ENCODE measurements around the gene TMPRSS9.
"Not testable (repeated sequence)": the region's sequence is repeated elsewhere in the genome, so short reads cannot be mapped to it uniquely, and the experiment has no call there.

Gene TMPRSS9

GRCh38 chr19:2454199-2454961 lies 94.3 kb downstream of the TMPRSS9 start:
- Histone ChIP-seq H3K4me1 (ENCODE audit: control insufficient read depth in 1 of 2, insufficient read depth in 2 of 2, low read length in 2 of 2) (peaks cover 0 to 14% of the 10 kb centered on the region in 2 donors), H3K4me3 (ENCODE audit: low read depth in 1 of 2, low read length in 2 of 2) (no peak overlapping the region), H3K9me3 (ENCODE audit: control insufficient read depth in 1 of 2, low read length in 2 of 2) (no peaks in the 10 kb centered on the region), H3K36me3 (ENCODE audit: control insufficient read depth in 1 of 2, insufficient read depth in 2 of 2, low read length in 2 of 2) (no peaks in the 10 kb centered on the region), H3K27me3 (ENCODE audit: low read depth, low read length) (no peaks in the 10 kb centered on the region), H3K27ac (ENCODE audit: low read length) (no peak overlapping the region)

DNA sequence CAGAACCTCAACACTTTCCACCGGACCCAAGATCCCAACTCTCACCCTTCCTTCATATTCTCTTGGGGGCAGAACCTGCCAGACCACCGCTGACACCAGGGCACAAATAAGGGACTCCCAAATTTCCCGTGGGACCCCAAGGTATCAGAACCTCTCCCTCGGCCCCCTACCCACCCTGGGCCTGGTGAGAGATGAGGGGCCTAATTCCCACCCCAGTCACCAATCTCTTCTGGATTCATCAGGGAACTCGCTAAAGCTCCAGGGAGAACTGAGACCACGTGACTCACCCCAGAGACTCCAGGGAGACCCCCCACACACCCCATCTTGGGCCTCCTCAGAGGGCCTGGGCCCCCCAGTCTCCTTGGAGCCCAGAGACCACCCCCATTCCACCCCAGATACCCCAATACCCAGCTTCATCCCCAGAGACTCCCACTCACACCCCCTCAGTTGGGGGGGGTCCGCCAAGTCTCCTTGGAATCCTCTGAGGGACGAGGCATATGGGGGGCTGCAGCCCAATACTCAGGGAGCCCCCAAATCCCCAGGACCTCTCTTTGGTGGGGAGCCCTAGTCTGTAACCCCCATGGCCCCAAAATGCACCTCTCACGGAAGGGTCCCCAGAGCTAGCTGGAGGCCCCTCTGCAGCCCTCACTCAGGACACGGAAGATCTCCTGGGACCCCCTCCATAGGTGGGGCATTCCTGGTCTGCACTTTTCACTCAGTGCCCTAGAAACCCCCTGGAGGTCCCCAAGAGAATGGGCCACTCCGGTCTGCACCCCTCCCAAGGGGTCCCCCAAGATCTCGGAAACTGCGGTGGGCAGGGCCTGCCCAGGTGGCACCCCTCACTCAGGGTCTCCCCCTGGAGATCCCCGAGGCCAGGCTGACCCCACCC lies 95.1 kb downstream of the TMPRSS9 start:
- no peaks in the 10 kb centered on the region for H3K36me3 ChIP-seq (ENCODE audit: control insufficient read depth in 1 of 2, insufficient read depth in 2 of 2, low read length in 2 of 2)
- no peaks in the 10 kb centered on the region for H3K9me3 ChIP-seq (ENCODE audit: control insufficient read depth in 1 of 2, low read length in 2 of 2)
- peak overlapping the region; percentile 66 to 94 for H3K4me3 ChIP-seq (ENCODE audit: low read depth in 1 of 2, low read length in 2 of 2)
- no peak overlapping the region for H3K27ac ChIP-seq (ENCODE audit: low read length)
- no peaks in the 10 kb centered on the region for H3K27me3 ChIP-seq (ENCODE audit: low read depth, low read length)
- peaks cover 0 to 14% of the 10 kb centered on the region in 2 donors for H3K4me1 ChIP-seq (ENCODE audit: control insufficient read depth in 1 of 2, insufficient read depth in 2 of 2, low read length in 2 of 2)

DNA sequence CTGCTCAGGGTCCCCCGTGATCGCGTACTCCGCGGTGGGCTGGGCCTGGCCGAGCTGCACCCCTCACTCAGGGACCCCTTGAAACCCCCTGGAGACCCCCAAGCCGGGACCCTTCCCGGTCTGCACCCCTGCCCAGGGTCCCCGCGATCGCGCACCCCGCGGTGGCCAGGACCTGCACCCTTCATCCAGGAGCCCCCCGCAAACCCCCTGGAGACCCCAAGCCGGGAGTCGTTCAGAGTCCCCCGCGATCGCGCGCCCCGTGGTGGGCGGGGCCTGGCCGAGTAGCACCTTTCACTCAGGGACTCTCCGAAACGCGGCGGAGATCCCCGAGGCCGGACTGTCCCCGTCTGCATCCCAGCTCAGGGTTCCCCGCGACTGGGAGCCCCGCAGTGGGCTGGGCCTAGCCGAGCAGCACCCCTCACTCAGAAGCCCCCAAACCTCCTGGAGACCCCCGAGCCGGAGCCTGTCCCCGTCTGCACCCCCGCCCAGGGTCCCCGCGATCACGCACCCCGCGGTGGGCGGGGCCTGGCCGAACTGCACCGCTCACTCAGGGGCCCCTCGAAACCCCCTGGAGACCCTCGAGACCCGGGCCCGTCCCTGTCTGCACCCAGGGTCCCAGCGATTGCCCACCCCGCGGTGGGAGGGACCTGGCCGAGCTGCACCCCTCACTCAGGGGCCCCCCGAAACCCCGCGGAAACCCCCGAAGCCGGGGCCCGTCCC lies 95.9 kb downstream of the TMPRSS9 start:
- Histone ChIP-seq H3K4me1 (ENCODE audit: control insufficient read depth in 1 of 2, insufficient read depth in 2 of 2, low read length in 2 of 2) (peaks cover 0 to 14% of the 10 kb centered on the region in 2 donors), H3K4me3 (ENCODE audit: low read depth in 1 of 2, low read length in 2 of 2) (peak overlapping the region; percentile 66 to 94), H3K27ac (ENCODE audit: low read length) (no peak overlapping the region), H3K27me3 (ENCODE audit: low read depth, low read length) (no peaks in the 10 kb centered on the region), H3K9me3 (ENCODE audit: control insufficient read depth in 1 of 2, low read length in 2 of 2) (no peaks in the 10 kb centered on the region), H3K36me3 (ENCODE audit: control insufficient read depth in 1 of 2, insufficient read depth in 2 of 2, low read length in 2 of 2) (no peaks in the 10 kb centered on the region)

DNA sequence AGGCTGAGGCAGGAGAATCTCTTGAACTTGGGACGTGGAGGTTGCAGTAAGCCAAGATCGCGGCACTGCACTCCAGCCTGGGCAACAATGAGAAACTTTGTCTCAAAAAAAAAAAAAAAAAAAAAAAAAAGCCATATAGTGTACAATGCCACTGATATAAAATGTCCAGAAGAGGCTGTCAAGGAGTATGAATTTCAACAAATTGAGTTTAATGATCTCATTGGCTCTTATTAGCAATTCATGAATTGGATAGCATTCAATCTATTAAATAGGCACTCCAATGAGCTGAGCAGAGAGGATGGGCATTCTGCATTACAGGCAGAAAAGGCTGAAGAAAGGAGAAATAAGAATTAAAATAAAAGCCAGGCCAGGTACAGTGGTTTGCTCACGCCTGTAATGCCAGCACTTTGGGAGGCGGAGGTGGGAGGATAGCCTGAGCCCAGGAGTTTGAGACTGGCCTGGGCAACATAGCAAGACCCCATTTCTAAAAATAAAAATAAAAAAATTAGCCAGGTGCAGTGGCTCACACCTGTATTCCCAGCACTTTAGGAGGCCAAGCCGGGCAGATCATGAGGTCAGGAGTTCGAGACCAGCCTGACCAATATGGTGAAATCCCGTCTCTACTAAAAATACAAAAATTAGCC lies 97.5 kb downstream of the TMPRSS9 start:
- Histone ChIP-seq H3K4me3 (ENCODE audit: low read depth in 1 of 2, low read length in 2 of 2) (peak overlapping the region; percentile 50 to 56), H3K36me3 (ENCODE audit: control insufficient read depth in 1 of 2, insufficient read depth in 2 of 2, low read length in 2 of 2) (no peaks in the 10 kb centered on the region), H3K4me1 (ENCODE audit: control insufficient read depth in 1 of 2, insufficient read depth in 2 of 2, low read length in 2 of 2) (peaks cover 0 to 28% of the 10 kb centered on the region in 2 donors), H3K9me3 (ENCODE audit: control insufficient read depth in 1 of 2, low read length in 2 of 2) (no peaks in the 10 kb centered on the region), H3K27ac (ENCODE audit: low read length) (no peak overlapping the region), H3K27me3 (ENCODE audit: low read depth, low read length) (no peaks in the 10 kb centered on the region)

DNA sequence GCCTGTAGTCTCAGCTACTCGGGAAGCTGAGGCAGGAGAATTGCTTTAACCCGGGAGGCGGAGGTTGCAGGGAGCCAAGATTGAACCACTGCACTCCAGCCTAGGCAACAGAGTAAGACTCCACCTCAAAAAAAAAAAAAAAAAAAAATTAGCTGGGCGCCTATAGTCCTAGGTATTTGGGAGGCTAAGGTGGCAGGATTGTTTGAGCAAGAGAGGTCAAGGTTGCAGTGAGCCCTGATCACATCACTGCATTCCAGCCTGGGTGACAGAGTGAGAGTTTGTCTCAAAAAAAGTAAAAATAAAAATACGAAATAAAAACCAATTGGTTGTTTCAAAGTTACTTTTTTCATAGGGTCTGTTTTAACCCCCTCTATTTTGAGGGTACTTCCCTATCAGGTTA lies 98.0 kb downstream of the TMPRSS9 start:
- peaks cover 0 to 31% of the 10 kb centered on the region in 2 donors for H3K4me1 ChIP-seq (ENCODE audit: control insufficient read depth in 1 of 2, insufficient read depth in 2 of 2, low read length in 2 of 2)

DNA sequence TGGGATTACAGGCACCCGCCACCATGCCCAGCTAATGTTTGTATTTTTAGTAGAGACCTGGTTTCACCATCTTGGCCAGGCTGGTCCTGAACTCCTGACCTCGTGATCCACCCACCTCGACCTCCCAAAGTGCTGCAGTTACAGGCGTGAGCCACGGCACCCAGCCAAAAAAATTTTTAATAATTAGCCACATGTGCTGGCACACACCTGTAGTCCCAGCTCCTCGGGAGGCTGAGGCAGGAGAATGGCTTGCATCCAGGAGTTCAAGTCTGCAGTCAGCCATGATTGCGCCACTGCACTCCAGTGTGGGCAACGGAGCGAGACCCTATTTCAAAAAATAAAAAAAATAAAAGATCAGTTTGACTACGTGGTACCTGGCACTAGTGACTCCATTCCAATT lies 98.7 kb downstream of the TMPRSS9 start:
- peaks cover 0 to 31% of the 10 kb centered on the region in 2 donors for H3K4me1 ChIP-seq (ENCODE audit: control insufficient read depth in 1 of 2, insufficient read depth in 2 of 2, low read length in 2 of 2)
- not testable (repeated sequence) for H3K9me3 ChIP-seq (ENCODE audit: control insufficient read depth in 1 of 2, low read length in 2 of 2); H3K27me3 ChIP-seq (ENCODE audit: low read depth, low read length); H3K4me3 ChIP-seq (ENCODE audit: low read depth in 1 of 2, low read length in 2 of 2); H3K27ac ChIP-seq (ENCODE audit: low read length); H3K36me3 ChIP-seq (ENCODE audit: control insufficient read depth in 1 of 2, insufficient read depth in 2 of 2, low read length in 2 of 2)

More for the DNA sequence above, 98.0 kb downstream of the TMPRSS9 start:
- Histone ChIP-seq H3K4me3 (ENCODE audit: low read depth in 1 of 2, low read length in 2 of 2) (no peak overlapping the region), H3K9me3 (ENCODE audit: control insufficient read depth in 1 of 2, low read length in 2 of 2) (no peaks in the 10 kb centered on the region), H3K27ac (ENCODE audit: low read length) (no peak overlapping the region), H3K36me3 (ENCODE audit: control insufficient read depth in 1 of 2, insufficient read depth in 2 of 2, low read length in 2 of 2) (no peaks in the 10 kb centered on the region), H3K27me3 (ENCODE audit: low read depth, low read length) (no peaks in the 10 kb centered on the region)

DNA sequence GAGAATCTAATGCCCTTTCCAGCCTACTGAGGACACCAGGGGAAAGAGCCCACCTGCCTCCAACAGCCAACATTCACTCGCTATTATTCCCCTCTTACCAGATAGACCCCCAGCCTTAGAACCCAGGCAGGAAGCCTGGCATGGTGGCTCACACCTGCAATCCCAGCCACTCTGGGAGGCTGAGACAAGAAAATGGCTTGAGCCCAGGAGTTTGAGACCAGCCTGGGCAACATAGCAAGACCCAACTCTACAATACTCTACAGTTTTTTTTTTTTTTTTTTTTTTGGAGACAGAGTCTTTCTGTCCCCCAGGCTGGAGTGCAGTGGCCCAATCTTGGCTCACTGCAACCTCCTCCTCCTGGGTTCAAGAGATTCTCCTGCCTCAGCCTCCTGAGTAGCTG lies 100.2 kb downstream of the TMPRSS9 start:
- Histone ChIP-seq H3K4me1 (ENCODE audit: control insufficient read depth in 1 of 2, insufficient read depth in 2 of 2, low read length in 2 of 2) (peaks cover 0 to 27% of the 10 kb centered on the region in 2 donors), H3K9me3 (ENCODE audit: control insufficient read depth in 1 of 2, low read length in 2 of 2) (no peaks in the 10 kb centered on the region), H3K27me3 (ENCODE audit: low read depth, low read length) (no peaks in the 10 kb centered on the region), H3K27ac (ENCODE audit: low read length) (no peak overlapping the region), H3K4me3 (ENCODE audit: low read depth in 1 of 2, low read length in 2 of 2) (no peak overlapping the region), H3K36me3 (ENCODE audit: control insufficient read depth in 1 of 2, insufficient read depth in 2 of 2, low read length in 2 of 2) (no peaks in the 10 kb centered on the region)

DNA sequence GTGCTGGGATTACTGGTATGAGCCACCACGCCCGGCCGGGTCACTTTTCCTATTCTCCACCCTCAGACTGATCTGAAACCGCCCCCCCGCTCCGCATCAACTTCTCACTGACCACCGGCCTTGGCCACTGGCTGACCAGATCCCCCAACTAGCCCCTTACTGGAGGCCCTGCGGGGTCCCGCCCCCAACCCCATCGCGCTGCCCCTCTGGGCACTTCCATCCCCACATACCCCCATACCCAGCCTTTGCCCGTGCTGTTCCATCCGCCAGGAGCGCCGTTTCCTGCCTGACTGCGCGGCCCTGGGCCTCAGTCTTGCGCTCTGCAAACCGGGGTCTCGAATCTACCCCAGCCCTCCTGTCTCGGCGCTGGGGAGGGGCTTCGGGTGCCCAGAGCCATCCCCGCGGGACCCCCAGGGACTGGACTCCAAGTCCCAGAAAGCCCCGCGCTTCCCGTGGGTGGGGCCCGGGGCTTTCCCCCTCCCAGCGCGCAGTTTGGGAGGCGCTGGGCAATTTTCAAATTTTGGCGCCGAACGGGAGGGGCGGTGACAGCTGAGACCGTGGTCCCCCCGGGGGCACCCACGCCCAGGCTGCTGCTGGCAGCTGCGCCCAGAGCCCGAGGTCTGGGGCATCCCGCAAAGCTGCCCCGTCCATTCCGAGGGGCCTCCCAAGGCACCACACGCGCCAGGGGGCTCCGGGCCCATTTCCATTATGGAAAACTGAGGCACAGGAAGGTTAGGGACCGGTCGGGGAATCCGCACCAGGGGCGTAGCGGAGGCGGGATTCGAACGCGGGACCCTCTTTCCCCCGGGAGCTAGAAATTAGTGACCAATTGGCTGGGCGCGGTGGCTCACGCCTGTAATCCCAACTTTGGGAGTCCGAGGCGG lies 101.9 kb downstream of the TMPRSS9 start:
- H3K27me3 ChIP-seq (ENCODE audit: low read depth, low read length): no peaks in the 10 kb centered on the region
- no peak overlapping the region for H3K27ac ChIP-seq (ENCODE audit: low read length)
- no peaks in the 10 kb centered on the region for H3K36me3 ChIP-seq (ENCODE audit: control insufficient read depth in 1 of 2, insufficient read depth in 2 of 2, low read length in 2 of 2)
- peaks cover 0 to 21% of the 10 kb centered on the region in 2 donors for H3K4me1 ChIP-seq (ENCODE audit: control insufficient read depth in 1 of 2, insufficient read depth in 2 of 2, low read length in 2 of 2)
- no peaks in the 10 kb centered on the region for H3K9me3 ChIP-seq (ENCODE audit: control insufficient read depth in 1 of 2, low read length in 2 of 2)
- H3K4me3 ChIP-seq (ENCODE audit: low read depth in 1 of 2, low read length in 2 of 2): peak overlapping the region; percentile 66 to 74

DNA sequence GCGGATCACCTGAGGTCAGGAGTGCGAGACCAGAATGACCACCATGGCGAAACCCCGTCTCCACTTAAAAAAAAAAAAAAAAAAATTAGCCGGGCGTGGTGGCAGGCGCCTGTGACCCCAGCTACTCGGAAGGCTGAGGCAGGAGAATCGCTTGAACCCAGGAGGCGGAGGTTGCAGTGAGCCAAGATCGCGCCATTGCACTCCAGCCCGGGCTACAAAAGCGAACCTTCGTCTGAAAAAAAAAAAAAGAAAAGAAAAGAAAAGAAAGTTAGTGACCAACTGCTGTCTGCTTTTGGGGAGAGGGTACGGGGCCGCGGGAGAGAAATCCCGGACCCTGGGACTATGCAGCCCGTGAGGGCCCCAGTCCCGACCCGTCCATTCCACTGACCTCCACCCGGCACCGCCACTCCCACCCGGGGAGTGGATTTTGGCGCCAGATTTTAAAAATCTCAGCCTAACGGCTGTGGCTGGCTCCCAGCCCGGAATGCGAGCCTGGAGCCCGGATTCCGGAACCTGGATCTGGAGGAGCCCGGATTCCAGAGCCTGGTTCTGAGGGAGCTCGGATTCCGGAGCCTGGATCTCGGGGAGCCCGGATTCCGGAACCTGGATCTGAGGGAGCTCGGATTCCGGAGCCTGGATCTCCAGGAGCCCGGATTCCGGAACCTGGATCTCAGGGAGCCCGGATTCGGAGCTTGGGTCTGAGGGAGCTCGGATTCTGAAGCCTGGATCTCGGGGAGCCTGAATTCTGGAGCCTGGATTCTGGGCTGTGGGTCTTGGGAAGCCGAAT lies 102.8 kb downstream of the TMPRSS9 start:
- Histone ChIP-seq H3K27ac (ENCODE audit: low read length) (no peak overlapping the region), H3K27me3 (ENCODE audit: low read depth, low read length) (no peaks in the 10 kb centered on the region), H3K36me3 (ENCODE audit: control insufficient read depth in 1 of 2, insufficient read depth in 2 of 2, low read length in 2 of 2) (no peaks in the 10 kb centered on the region), H3K4me1 (ENCODE audit: control insufficient read depth in 1 of 2, insufficient read depth in 2 of 2, low read length in 2 of 2) (peaks cover 0 to 17% of the 10 kb centered on the region in 2 donors), H3K9me3 (ENCODE audit: control insufficient read depth in 1 of 2, low read length in 2 of 2) (no peaks in the 10 kb centered on the region), H3K4me3 (ENCODE audit: low read depth in 1 of 2, low read length in 2 of 2) (peak overlapping the region in 1 of 2 donors; percentile 74)

GRCh38 chr19:2463694-2464093 lies 103.6 kb downstream of the TMPRSS9 start:
- not testable (repeated sequence) for H3K36me3 ChIP-seq (ENCODE audit: control insufficient read depth in 1 of 2, insufficient read depth in 2 of 2, low read length in 2 of 2); H3K4me3 ChIP-seq (ENCODE audit: low read depth in 1 of 2, low read length in 2 of 2); H3K27ac ChIP-seq (ENCODE audit: low read length); H3K27me3 ChIP-seq (ENCODE audit: low read depth, low read length); H3K9me3 ChIP-seq (ENCODE audit: control insufficient read depth in 1 of 2, low read length in 2 of 2)
- H3K4me1 ChIP-seq (ENCODE audit: control insufficient read depth in 1 of 2, insufficient read depth in 2 of 2, low read length in 2 of 2): peaks cover 0 to 17% of the 10 kb centered on the region in 2 donors
